Esophagus muscularis mucosa (tissue), 4 donors: Measurements from ENCODE around the gene OSBPL1A. TPM values are rescaled to one million over a fixed set of nuclear protein-coding genes. Genes with fewer than 3 reads are reported as not detected.

Source experiments
- DNase-seq: peaks from one replicate; pipeline ENCODE4 v3.0.0-alpha.2; 2017; ENCODE audit errors: extremely low spot score
- H3K27ac ChIP-seq, 4 donors: fragments of 200-600 bp; sonication (generic); replicated peaks in 1 of 4; 1 replicate in 3 of 4; 2 replicates in 1 of 4; pipeline ENCODE4 v1.5.1; 2016 to 2019; ENCODE audit warnings: mild to moderate bottlenecking in 1 of 4
- H3K27me3 ChIP-seq, 4 donors: fragments of 200-600 bp; sonication (generic); one replicate each; pipeline versions ENCODE4 v1.5.1 to v1.6.0; 2016 to 2019
- H3K36me3 ChIP-seq, 4 donors: fragments of 200-600 bp; sonication (generic); one replicate each; pipeline ENCODE4 v1.5.1; 2016 to 2019
- H3K4me1 ChIP-seq, 4 donors: fragments of 200-600 bp; sonication (generic); one replicate each; pipeline ENCODE4 v1.5.1; 2016 to 2019
- H3K4me3 ChIP-seq, 4 donors: fragments of 200-600 bp; sonication (generic); 1 replicate in 2 of 4; 2 replicates in 2 of 4; pipeline ENCODE4 v1.5.1; 2016 to 2019; ENCODE audit warnings: mild to moderate bottlenecking in 4 of 4, moderate library complexity in 1 of 4
- H3K9me3 ChIP-seq, 4 donors: fragments of 200-600 bp; sonication (generic); 1 replicate in 3 of 4; 2 replicates in 1 of 4; pipeline ENCODE4 v1.5.1; 2016 to 2019
- EP300 ChIP-seq: sonication (generic); formaldehyde crosslinking; IDR thresholded peaks from one replicate; pipeline ENCODE4 v1.6.1; 2017; ENCODE audit warnings: antibody characterized with exemption
- POLR2A ChIP-seq: fragments of 450-650 bp; IDR thresholded peaks from one replicate; pipeline ENCODE4 v1.6.1; 2017; ENCODE audit warnings: antibody characterized with exemption, moderate library complexity, mild to moderate bottlenecking, low read depth
- POLR2AphosphoS5 ChIP-seq, 2 donors: sonication (generic); formaldehyde crosslinking; IDR thresholded peaks; one replicate each; pipeline ENCODE4 v1.6.1; 2017; ENCODE audit warnings: antibody characterized with exemption in 2 of 2
- whole genome bisulfite sequencing: methylation state at CpG from one replicate; pipeline ENCODE4 v1.1.5; 2018; 5-methylcytosine and 5-hydroxymethylcytosine counted together
- intact Hi-C: fragments of 100-400 bp; cut with DNase I; formaldehyde crosslinking; loops from one replicate; pipeline ENCODE4 v1.15.1; 2023
- total RNA-seq, 4 donors: library from RNA; depleted of rRNA; stranded (reverse); fragments of >200 nt; gene quantifications; one replicate each; pipeline versions ENCODE4 v1.1.0 to v1.2.1, GENCODE V29; 2016
- TF ChIP-seq, protein P1 (sequence below), 3 experiments: fragments of 200-600 bp in 2 of 3; fragments of 450-650 bp in 1 of 3; sonication (generic) in 2 of 3; IDR thresholded peaks; one replicate each; pipeline ENCODE4 v1.5.1; 2017 to 2019; ENCODE audit warnings: antibody characterized with exemption in 3 of 3, mild to moderate bottlenecking in 2 of 3, moderate library complexity in 1 of 3

The OSBPL1A gene
- total RNA-seq, 4 donors from 2014 or later = 78.2 to 126 (median 101) TPM

DNA sequence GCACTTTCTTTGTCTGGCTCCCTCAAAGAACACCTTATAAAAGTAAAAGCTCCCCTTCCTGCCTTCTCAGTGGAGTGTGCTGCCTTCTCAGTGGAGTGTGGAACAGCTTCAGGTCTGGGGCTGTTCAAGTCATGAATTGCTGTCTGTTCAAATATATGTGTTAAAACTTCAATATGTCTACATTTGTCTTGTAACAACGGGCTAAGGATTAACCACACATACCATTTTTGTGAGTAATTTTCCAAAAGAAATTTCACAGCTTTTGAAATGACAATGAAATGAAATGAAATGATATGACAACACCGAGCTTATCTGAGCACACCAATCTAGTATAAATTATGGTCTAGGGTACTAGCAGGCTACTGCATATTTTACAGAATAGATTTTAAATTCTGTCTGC, 215.8 kb downstream of the OSBPL1A start:
- intact Hi-C loops = no loop called here
- H3K27me3 ChIP-seq = no peaks in the 10 kb centered on the region
- no peak for DNase-seq
- H3K9me3 ChIP-seq = no peaks in the 10 kb centered on the region
- H3K36me3 ChIP-seq = peaks cover 0 to 43% (median 9%) of the 10 kb centered on the region in 4 donors
- no peak for TF ChIP-seq EP300
- no peak for TF ChIP-seq POLR2A
- TF ChIP-seq, protein P1, sequence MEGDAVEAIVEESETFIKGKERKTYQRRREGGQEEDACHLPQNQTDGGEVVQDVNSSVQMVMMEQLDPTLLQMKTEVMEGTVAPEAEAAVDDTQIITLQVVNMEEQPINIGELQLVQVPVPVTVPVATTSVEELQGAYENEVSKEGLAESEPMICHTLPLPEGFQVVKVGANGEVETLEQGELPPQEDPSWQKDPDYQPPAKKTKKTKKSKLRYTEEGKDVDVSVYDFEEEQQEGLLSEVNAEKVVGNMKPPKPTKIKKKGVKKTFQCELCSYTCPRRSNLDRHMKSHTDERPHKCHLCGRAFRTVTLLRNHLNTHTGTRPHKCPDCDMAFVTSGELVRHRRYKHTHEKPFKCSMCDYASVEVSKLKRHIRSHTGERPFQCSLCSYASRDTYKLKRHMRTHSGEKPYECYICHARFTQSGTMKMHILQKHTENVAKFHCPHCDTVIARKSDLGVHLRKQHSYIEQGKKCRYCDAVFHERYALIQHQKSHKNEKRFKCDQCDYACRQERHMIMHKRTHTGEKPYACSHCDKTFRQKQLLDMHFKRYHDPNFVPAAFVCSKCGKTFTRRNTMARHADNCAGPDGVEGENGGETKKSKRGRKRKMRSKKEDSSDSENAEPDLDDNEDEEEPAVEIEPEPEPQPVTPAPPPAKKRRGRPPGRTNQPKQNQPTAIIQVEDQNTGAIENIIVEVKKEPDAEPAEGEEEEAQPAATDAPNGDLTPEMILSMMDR (IDR thresholded peaks at IDR 0.05) = no peak
- peaks cover 3 to 10% (median 5%) of the 10 kb centered on the region in 4 donors for H3K4me1 ChIP-seq
- no peak overlapping the region for H3K4me3 ChIP-seq
- no peak overlapping the region for H3K27ac ChIP-seq
- WGBS = 74% methylated on average over 2 of the region's 2 CpGs

- Histone ChIP-seq H3K9me3 (no peaks in the 10 kb centered on the region), H3K4me3 (no peak overlapping the region), H3K4me1 (peaks cover 4 to 12% (median 8%) of the 10 kb centered on the region in 4 donors), H3K36me3 (peaks cover 0 to 41% (median 6%) of the 10 kb centered on the region in 4 donors), H3K27me3 (no peaks in the 10 kb centered on the region), H3K27ac (no peak overlapping the region)
- no peak for DNase-seq
- TF ChIP-seq POLR2A = no peak
- TF ChIP-seq, protein P1 (IDR thresholded peaks at IDR 0.05) = no peak
- no peak for TF ChIP-seq EP300
- no peak for TF ChIP-seq POLR2AphosphoS5 (IDR thresholded peaks at IDR 0.05)
- intact Hi-C loops = no loop called here
- WGBS = 90% methylated on average over 1 of the region's 1 CpG
These were observed 217.6 kb downstream of the OSBPL1A start for GRCh38 chr18:24180048-24180447.

- Histone ChIP-seq H3K4me1 (peaks cover 4 to 12% (median 8%) of the 10 kb centered on the region in 4 donors), H3K4me3 (no peak overlapping the region), H3K36me3 (peaks cover 0 to 60% (median 21%) of the 10 kb centered on the region in 4 donors), H3K9me3 (no peaks in the 10 kb centered on the region), H3K27me3 (no peaks in the 10 kb centered on the region), H3K27ac (no peak overlapping the region)
- TF ChIP-seq EP300 (no peak), POLR2A (no peak), POLR2AphosphoS5 (IDR thresholded peaks at IDR 0.05) (no peak)
- TF ChIP-seq, protein P1 (IDR thresholded peaks at IDR 0.05) = no peak
- DNase-seq = no peak
- 90% methylated on average over 5 of the region's 5 CpGs for WGBS
- intact Hi-C loops = loop anchor here (5.0 to 10.0 kb wide), 2 partner anchors 95 to 307 kb away; no protein-coding TSS in a partner anchor
These were observed 220.0 kb downstream of the OSBPL1A start for GRCh38 chr18:24177499-24178133.

DNA sequence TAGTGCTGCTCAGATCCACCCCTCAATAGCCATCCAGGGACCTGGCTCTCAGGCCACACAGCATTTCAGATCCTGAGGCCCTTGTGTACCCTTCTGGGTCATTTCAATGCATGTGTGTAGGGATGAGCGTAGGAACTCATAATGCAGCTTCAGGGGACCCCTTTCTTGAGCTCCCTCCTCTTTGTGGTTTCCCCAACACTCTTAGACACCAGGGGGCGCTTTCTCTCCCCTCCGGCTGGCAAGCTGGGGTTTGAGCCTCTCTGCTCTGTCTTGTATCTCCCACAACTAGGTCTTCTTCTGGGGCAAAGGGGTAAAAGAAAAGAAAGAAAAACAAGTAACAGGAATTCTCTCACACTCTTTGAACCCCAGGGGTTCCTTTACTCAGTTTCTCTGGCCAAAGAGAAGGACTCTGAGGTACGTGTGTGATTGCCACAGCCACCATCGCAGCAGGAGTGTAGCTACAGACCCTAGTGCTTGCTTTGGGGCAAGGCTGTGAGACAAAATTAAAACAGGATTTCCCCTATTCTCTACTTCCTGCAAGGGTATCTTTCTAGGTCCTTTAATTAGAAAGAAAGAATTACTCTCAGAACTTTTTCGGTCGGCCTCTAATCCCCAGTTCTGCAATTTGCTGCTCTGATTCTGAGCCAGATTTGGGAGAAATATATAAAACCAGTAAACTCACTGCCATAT, 220.8 kb downstream of the OSBPL1A start:
- intact Hi-C loops = loop anchor here (5.0 to 10.0 kb wide), 2 partner anchors 95 to 308 kb away; no protein-coding TSS in a partner anchor
- WGBS = 71% methylated on average over 7 of the region's 7 CpGs

More for the DNA sequence above, 220.8 kb downstream of the OSBPL1A start:
- no peak overlapping the region for H3K27ac ChIP-seq
- peaks cover 0 to 64% (median 23%) of the 10 kb centered on the region in 4 donors for H3K36me3 ChIP-seq
- no peak for DNase-seq
- no peaks in the 10 kb centered on the region for H3K9me3 ChIP-seq
- peaks cover 4 to 12% (median 8%) of the 10 kb centered on the region in 4 donors for H3K4me1 ChIP-seq
- TF ChIP-seq, protein P1 (IDR thresholded peaks at IDR 0.05) = peak; percentile 59 to 78 (median 72)
- peak in 1 of 2 donors; percentile 10 for TF ChIP-seq POLR2AphosphoS5 (IDR thresholded peaks at IDR 0.05)
- no peak for TF ChIP-seq EP300
- no peak for TF ChIP-seq POLR2A
- H3K27me3 ChIP-seq = no peaks in the 10 kb centered on the region
- H3K4me3 ChIP-seq = no peak overlapping the region
